Ishikawa (cell line): ENCODE measurements around the gene BRPF3.

Experiments
- CEBPB ChIP-seq: IDR thresholded peaks from 2 replicates; pipeline ENCODE4 v1.6.1; 2012
- CREB1 ChIP-seq: IDR thresholded peaks from 2 replicates; pipeline ENCODE4 v1.6.1; 2012; ENCODE audit warnings: low read depth
- EGR1 ChIP-seq: IDR thresholded peaks from 2 replicates; pipeline ENCODE4 v1.6.1; 2012
- EP300 ChIP-seq: IDR thresholded peaks from 2 replicates; pipeline ENCODE4 v1.6.1; 2012; ENCODE audit warnings: borderline replicate concordance
- FOXM1 ChIP-seq: IDR thresholded peaks from 2 replicates; pipeline ENCODE4 v1.6.1; 2012; ENCODE audit warnings: low read depth, borderline replicate concordance
- NFIC ChIP-seq: IDR thresholded peaks from 2 replicates; pipeline ENCODE4 v1.6.1; 2012
- RAD21 ChIP-seq: IDR thresholded peaks from 2 replicates; pipeline ENCODE4 v1.6.1; 2012; ENCODE audit warnings: low read depth
- TAF1 ChIP-seq: IDR thresholded peaks from 2 replicates; pipeline ENCODE4 v1.6.1; 2012; ENCODE audit warnings: low read depth, mild to moderate bottlenecking
- TCF12 ChIP-seq: IDR thresholded peaks from 2 replicates; pipeline ENCODE4 v1.6.1; 2012; ENCODE audit warnings: low read depth
- TEAD4 ChIP-seq: IDR thresholded peaks from 2 replicates; pipeline ENCODE4 v1.6.1; 2012
- YY1 ChIP-seq: IDR thresholded peaks from 2 replicates; pipeline ENCODE4 v1.6.1; 2012; ENCODE audit warnings: low read depth
- ZBTB7A ChIP-seq: IDR thresholded peaks from 2 replicates; pipeline ENCODE4 v1.6.1; 2012; ENCODE audit warnings: low read depth
- TF ChIP-seq, protein P1 (sequence below): IDR thresholded peaks from 2 replicates; pipeline ENCODE4 v1.6.1; 2012
- TF ChIP-seq, protein P2 (sequence below): IDR thresholded peaks from 2 replicates; pipeline ENCODE4 v1.6.1; 2012; ENCODE audit warnings: low read depth, mild to moderate bottlenecking
- TF ChIP-seq, protein P3 (sequence below): IDR thresholded peaks from 2 replicates; pipeline ENCODE4 v1.6.1; 2012

BRPF3 gene

DNA sequence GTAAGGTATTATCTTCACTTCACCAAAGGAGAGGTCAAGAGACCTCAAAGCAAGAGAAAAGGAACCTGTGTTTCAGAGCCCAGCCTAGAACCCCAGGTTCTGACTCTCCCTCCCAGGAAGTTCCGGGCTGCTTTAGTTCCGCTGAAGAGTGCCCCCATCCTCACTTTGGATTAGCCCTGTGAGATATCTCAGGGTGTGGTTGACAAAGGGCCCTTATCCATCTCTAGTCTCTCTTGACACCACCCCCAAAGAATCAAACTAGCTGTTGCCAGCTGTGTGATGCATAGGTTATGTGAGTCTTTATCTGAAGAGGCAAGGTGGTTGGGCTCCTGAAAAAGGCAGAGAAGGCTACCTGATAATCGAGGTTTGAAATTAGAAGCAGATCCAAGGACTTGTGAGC is 20.6 kb downstream of the BRPF3 start:
- TF ChIP-seq TCF12, result no peak
- no peak for TF ChIP-seq YY1
- TF ChIP-seq, protein P1, sequence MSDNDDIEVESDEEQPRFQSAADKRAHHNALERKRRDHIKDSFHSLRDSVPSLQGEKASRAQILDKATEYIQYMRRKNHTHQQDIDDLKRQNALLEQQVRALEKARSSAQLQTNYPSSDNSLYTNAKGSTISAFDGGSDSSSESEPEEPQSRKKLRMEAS, result no peak
- no peak for TF ChIP-seq RAD21
- TF ChIP-seq CREB1, result no peak
- TF ChIP-seq FOXM1, result no peak
- TF ChIP-seq TAF1, result no peak
- TF ChIP-seq, protein P2, sequence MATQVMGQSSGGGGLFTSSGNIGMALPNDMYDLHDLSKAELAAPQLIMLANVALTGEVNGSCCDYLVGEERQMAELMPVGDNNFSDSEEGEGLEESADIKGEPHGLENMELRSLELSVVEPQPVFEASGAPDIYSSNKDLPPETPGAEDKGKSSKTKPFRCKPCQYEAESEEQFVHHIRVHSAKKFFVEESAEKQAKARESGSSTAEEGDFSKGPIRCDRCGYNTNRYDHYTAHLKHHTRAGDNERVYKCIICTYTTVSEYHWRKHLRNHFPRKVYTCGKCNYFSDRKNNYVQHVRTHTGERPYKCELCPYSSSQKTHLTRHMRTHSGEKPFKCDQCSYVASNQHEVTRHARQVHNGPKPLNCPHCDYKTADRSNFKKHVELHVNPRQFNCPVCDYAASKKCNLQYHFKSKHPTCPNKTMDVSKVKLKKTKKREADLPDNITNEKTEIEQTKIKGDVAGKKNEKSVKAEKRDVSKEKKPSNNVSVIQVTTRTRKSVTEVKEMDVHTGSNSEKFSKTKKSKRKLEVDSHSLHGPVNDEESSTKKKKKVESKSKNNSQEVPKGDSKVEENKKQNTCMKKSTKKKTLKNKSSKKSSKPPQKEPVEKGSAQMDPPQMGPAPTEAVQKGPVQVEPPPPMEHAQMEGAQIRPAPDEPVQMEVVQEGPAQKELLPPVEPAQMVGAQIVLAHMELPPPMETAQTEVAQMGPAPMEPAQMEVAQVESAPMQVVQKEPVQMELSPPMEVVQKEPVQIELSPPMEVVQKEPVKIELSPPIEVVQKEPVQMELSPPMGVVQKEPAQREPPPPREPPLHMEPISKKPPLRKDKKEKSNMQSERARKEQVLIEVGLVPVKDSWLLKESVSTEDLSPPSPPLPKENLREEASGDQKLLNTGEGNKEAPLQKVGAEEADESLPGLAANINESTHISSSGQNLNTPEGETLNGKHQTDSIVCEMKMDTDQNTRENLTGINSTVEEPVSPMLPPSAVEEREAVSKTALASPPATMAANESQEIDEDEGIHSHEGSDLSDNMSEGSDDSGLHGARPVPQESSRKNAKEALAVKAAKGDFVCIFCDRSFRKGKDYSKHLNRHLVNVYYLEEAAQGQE, result no peak

DNA sequence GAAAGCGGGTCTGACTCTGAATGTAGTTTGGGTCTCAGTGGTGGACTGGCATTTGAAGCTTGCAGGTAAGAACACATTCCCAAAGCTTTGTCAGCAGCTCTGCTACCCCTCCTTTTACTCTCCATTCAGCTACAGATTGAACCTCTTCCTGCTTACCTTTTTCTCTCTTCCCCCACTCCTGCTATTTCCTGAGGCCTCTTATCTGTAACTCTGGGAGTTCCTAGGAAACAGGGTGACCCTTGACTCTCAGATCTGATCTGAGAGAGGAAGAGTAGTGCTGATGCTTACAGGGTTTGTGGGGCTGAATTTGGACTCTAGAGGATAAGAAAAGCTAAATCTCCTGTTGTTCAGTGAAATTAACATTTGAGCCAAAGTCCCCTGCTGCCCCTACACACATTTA is 21.4 kb downstream of the BRPF3 start:
- TF ChIP-seq YY1 (no peak), EGR1 (no peak), NFIC (no peak), EP300 (no peak), ZBTB7A (no peak), FOXM1 (no peak), CEBPB (no peak), TAF1 (no peak), CREB1 (no peak), RAD21 (no peak), TCF12 (no peak), TEAD4 (no peak)
- TF ChIP-seq, protein P3, sequence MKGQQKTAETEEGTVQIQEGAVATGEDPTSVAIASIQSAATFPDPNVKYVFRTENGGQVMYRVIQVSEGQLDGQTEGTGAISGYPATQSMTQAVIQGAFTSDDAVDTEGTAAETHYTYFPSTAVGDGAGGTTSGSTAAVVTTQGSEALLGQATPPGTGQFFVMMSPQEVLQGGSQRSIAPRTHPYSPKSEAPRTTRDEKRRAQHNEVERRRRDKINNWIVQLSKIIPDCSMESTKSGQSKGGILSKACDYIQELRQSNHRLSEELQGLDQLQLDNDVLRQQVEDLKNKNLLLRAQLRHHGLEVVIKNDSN, result no peak
- TF ChIP-seq, protein P2, result no peak
- TF ChIP-seq, protein P1, result no peak

DNA sequence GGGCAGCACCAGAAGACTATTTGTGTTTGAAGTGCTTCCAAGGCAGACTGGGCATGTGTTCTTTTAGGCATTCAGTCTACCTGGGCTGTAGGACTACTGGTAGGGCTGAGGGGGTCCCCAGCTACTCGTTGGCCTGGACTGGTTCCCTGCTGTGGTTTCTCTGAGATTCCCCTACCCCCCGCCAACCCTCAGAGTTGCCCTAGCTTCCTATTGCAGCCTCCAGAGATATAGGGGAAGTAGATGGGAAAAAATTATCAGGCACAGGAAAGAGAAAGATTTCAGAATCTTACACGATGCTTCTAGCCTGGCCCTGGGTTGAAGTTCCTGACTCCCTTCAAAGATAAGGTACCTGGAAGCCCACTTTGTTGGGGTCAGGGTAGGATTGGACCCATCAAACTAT is 22.5 kb downstream of the BRPF3 start:
- TF ChIP-seq ZBTB7A (no peak), EGR1 (no peak), FOXM1 (no peak)

DNA sequence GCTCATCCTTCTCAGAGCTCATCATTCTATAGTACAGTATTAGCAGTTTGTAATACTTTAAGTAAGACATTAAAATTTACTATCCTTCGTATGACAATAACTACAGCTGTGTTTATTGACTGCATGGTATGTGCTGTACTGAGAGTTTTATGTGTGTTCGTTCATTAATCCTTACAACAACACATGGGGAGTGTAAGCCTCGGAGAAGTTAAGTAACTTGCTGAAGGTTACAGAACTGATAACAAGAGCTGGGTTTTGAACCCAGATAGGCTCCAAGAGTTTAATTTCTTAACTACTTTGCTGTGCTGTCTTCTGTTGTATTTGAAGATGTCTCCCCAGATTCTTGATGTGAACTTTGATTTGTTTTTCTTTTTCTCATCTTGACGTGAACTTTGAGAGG is 23.7 kb downstream of the BRPF3 start:
- TF ChIP-seq RAD21 (no peak), CEBPB (no peak), EGR1 (no peak), EP300 (no peak), TAF1 (no peak), CREB1 (no peak), TEAD4 (no peak), YY1 (no peak), FOXM1 (no peak)
- TF ChIP-seq, protein P2, result no peak
- TF ChIP-seq, protein P3, result no peak
- TF ChIP-seq, protein P1, result no peak

DNA sequence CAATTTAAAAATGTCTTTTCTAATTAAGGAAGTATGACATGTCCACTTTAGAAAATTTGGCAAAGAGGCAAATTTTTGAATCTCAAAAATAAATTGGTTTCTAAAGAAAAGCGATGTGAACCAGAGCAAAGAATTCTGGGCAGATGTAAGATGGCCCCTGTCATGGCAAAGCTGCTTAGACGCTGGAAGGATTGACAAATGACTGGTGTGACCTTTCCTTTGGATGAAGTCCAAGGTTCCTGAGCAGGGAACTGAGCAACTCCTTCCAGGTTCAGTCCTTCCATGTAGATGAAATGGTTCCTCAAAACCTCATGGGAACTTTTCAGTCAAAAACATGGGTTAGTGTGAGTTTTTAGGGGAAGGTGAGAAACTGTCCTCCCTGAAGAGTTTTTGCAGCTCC is 25.1 kb downstream of the BRPF3 start:
- TF ChIP-seq, protein P1, result no peak
- TF ChIP-seq TEAD4 (no peak), NFIC (no peak), EP300 (no peak), RAD21 (no peak), TAF1 (no peak), EGR1 (no peak), ZBTB7A (no peak), FOXM1 (no peak), CEBPB (no peak)
- TF ChIP-seq, protein P2, result no peak
- TF ChIP-seq, protein P3, result no peak
